GM21360 (cell line): ENCODE measurements around the gene UBASH3A.

Experiments used
- ATAC-seq: cut with Tn5 transposase; IDR thresholded peaks from one replicate; pipeline ENCODE4 v1.9.1; 2021; ENCODE audit warnings: mild to moderate bottlenecking, moderate library complexity; ENCODE audit not compliant: unreplicated experiment

UBASH3A gene

DNA sequence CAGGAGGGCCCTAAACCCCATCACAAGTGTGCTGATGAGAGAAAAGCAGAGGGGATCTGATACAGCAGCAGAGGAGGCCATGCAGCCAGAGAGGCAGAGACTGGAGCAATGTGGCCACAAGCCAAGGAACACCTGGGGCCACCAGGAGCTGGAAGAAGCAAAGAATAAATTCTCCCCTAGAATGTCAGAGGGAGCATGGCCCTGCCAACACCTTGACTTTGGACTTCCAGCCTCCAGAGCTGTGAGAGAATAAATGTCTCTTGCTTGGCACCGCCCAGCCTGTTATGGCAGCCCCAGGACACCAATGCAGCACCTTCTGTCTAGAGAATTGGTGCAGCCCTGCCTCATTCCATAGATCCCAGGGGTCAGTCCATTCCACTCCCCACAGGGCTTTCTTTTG lies 25.3 kb downstream of the UBASH3A start:
- no peak for ATAC-seq

GRCh38 chr21:42429856-42430255 lies 26.2 kb downstream of the UBASH3A start:
- no peak for ATAC-seq

GRCh38 chr21:42430521-42430920 lies 26.8 kb downstream of the UBASH3A start:
- no peak for ATAC-seq

GRCh38 chr21:42431196-42431595 lies 27.5 kb downstream of the UBASH3A start:
- ATAC-seq: no peak

GRCh38 chr21:42432695-42433094 lies 29.0 kb downstream of the UBASH3A start:
- no peak for ATAC-seq

DNA sequence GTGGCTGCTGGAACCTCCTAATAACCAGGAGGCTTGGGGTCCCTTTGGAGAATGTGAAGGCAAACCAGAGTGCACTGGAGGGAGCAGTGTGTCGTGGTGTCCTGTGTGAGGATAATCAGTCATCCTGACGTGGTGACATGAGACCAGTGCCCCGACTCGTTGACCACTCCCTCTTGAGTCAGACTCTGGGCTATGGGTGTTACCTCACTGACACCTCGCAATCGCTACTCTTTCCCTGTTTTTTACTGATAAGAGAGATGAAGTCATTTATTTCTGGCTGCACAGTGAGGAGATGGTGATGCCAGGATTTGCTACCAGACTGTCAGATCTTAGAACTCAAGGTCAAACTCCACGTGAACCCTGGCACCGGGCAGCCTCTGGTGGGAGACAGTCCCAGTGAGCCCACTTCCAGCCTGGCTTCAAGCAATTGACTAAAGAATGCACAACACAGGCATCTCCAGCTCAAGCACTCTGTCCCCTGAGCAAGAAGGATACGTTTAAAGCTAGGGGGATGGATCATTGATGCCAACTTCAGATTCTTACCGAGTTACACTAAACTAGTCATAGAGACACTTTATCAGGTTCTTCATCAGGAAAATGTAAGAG lies 30.3 kb downstream of the UBASH3A start:
- ATAC-seq: no peak

- no peak for ATAC-seq
Observed at GRCh38 chr21:42434884-42435283, 31.2 kb downstream of the UBASH3A start.

- ATAC-seq: no peak
Observed at GRCh38 chr21:42435401-42435800, 31.7 kb downstream of the UBASH3A start.

DNA sequence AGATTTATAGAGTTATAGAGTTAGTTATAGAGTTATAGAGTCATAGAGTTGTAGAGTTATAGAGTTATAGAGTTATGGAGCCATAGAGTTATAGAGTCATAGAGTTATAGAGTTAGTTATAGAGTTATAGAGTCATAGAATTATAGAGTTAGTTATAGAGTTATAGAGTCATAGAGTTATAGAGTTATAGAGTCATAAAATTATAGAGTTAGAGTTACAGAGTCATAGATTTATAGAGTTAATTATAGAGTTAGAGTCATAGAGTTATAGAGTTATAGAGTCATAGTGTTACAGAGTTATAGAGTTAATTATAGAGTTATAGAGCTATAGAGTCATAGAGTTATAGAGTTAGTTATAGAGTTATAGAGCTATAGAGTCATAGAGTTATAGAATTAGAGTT lies 32.1 kb downstream of the UBASH3A start:
- no peak for ATAC-seq

DNA sequence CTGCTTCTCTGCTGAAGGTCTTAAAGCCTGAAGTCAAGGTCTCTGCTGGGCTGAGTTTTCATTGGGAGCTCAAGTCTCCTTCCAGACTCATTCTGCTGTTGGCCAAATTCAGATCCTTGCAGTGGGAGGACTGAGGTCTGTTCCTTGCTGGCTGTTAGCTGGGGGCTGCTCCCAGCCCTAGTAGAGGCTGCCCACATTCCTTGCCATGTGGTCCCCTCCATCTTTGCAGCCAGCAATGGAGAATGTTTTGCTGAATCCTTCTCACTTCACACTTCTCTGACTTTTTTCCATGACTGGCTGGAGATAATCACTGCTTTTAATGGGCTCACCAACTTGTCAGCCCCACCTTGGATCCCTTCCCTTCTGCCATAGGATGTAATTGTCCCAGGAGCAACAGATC lies 33.2 kb downstream of the UBASH3A start:
- no peak for ATAC-seq

GRCh38 chr21:42437786-42438185 lies 34.1 kb downstream of the UBASH3A start:
- no peak for ATAC-seq

DNA sequence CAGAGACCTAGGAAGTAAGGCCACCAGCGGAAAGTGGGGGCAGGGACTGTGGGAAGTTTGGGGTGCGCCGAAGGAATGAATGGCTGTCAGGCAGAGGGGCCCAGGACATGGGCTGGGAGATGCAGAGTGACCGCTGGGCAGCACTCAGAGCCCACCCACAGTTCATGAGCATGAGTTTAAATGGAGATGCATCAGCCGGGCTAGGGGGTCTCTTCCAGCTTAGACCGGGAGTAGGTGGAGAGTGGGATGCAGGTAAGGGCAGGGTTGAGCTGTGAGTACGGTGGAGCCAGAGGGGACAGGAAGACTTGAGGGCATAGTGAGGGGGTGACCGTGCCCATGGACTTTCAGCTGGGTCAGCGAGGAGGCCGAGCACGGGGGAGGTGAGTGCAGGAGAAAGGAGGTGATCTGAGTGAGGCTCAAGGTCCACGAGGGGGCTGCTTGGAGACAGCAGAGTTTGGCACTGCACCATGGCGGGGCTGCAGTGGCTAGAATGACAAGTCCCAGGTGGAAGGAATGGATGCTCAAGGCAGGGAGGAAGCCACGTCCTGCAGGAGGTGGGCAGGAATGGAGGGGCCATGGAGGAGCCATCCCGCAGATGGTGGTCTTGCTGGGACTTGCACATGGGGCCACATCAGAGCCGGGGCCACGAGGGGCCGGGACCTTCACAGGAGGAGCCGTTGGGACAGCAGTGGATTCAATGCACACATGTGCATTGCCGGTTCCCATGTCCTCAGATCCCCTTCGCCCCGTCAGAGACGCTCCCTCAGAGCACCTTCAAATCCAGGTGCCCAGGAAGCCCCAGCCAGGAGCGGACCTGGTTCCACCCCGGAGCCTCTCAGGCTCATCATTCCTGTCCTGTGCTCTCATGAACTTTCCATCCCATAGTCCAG lies 34.9 kb downstream of the UBASH3A start:
- no peak for ATAC-seq

- ATAC-seq: no peak
Observed at GRCh38 chr21:42439284-42440186, 35.8 kb downstream of the UBASH3A start.

DNA sequence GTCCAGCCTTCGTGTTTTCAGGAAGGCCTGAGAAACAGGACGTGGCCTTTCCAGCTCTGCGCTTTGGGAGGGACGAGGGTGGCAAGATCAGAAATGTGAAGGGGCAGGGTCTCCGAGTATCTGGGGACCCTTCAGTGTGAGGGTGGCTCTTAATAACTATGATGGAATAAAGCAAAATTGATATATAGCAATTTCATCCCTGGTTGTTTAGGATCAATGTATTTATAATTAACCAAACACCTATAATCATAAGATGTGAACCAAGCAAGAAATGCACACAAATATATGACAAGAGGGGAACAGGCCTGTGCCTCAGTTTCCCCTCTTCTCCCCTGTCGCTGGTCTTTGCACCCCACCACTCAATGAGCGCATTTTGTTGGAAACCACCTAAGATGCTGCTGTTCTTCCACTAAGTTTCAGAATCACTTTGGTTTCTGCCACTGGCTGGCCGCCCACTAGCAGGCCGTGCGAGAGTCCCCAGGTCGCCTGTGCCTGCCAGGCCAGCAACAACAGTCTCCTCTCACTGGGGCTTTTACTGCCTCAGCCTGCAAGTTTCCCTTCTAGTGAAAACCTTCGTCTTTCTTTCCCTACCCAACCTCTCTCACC lies 36.6 kb downstream of the UBASH3A start:
- peak; percentile 55 for ATAC-seq

- no peak for ATAC-seq
Observed at GRCh38 chr21:42441963-42442362, 38.3 kb downstream of the UBASH3A start.

DNA sequence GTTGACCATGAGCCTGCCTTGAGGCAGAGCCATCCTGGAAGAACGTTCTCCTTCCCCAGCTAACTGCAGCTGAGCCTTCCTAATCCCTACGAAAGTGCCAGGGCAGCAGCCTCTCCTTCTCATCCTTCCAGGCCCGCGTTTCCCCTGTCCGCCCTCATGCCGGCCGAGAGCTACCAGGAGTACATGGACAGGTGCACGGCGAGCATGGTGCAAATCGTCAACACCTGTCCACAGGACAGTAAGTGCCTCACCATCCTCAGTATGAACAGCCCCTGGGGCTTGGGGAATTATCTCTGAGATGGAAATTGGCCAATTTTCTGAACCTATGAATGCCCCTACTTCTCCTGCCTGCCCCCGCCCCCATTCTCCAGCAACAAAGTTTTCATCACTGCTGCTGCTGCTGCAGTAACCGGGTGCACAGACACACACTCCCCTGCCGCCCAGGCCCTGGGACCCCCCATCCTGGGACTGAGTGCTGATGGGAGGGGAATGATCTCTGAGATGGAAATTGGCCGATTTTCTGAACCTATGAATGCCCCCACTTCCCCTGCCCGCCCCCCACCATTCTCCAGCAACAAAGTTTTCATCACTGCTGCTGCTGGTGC lies 39.6 kb downstream of the UBASH3A start:
- ATAC-seq: no peak

DNA sequence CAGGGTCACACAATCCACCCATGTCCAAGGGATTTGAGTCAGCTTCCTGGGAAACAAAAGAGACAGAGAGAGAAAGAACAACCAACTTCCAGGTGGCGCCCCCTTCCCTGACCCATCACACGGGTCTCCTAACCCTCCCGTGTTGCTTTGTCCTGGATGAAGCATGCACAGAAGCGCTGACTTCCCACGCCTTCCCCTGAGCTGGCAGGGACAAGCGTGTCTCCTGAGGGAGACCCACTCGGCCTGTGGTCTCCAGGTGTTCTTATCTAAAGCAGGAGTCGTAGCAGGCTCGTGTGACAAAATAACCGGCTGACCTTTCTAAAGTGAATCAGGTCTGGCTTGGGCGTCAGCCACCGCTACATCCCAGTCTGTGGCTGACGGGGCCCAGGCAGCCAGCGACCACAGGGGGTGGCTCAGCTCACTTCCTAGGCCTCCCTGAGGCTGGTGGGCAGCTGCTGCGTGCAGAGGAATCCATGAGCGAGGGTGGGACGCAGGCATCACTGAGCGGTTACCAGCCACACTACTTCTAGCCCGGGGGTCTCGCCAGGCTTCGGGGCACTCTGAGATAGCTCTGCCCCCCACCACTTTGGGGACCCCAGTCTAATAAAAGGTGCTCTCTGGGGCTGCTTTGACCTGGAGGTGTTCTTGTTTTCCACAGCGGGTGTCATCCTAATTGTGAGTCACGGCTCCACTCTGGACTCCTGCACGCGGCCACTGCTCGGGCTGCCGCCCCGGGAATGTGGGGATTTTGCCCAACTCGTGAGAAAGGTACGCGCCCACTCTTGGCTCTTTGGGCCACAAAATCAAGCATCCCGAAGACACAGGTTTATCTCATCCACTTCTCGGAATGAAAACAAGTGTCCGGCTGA lies 40.4 kb downstream of the UBASH3A start:
- ATAC-seq: no peak

GRCh38 chr21:42444745-42445059 lies 41.0 kb downstream of the UBASH3A start:
- ATAC-seq: no peak

GRCh38 chr21:42445311-42445710 lies 41.6 kb downstream of the UBASH3A start:
- no peak for ATAC-seq

GRCh38 chr21:42446531-42446930 lies 42.8 kb downstream of the UBASH3A start:
- no peak for ATAC-seq
